Prostate gland (tissue), 2 donors: ENCODE measurements around the gene CTNNBL1. TPM values are rescaled to one million over a fixed set of nuclear protein-coding genes. Genes with fewer than 3 reads are reported as not detected.

Experiments
- DNase-seq: peaks from one replicate; pipeline ENCODE4 v3.0.0-alpha.2; 2019; ENCODE audit warnings: low spot score
- H3K27ac ChIP-seq, 2 donors: fragments of 200-600 bp; sonication (generic); 2 replicates each; pipeline ENCODE4 v1.5.1; 2017 to 2019
- H3K27me3 ChIP-seq: fragments of 200-600 bp; sonication (generic); replicated peaks from 2 replicates; pipeline ENCODE4 v1.5.1; 2019; ENCODE audit not compliant: insufficient read depth
- H3K36me3 ChIP-seq, 2 donors: fragments of 200-600 bp; sonication (generic); 1 replicate in 1 of 2; 2 replicates in 1 of 2; pipeline versions ENCODE4 v1.5.1 to v1.8.1; 2017 to 2019
- H3K4me1 ChIP-seq: fragments of 200-600 bp; sonication (generic); replicated peaks from 2 replicates; pipeline ENCODE4 v1.5.1; 2019
- H3K4me3 ChIP-seq, 2 donors: fragments of 200-600 bp; sonication (generic); 2 replicates each; pipeline ENCODE4 v1.5.1; 2017 to 2019
- H3K9me3 ChIP-seq: fragments of 200-600 bp; sonication (generic); 2 replicates; pipeline ENCODE4 v1.5.1; 2017
- POLR2A ChIP-seq: fragments of 450-650 bp; IDR thresholded peaks from one replicate; pipeline ENCODE4 v1.6.1; 2016; ENCODE audit warnings: antibody characterized with exemption, mild to moderate bottlenecking
- POLR2AphosphoS5 ChIP-seq: sonication (generic); formaldehyde crosslinking; IDR thresholded peaks from one replicate; pipeline ENCODE4 v1.6.1; 2017; ENCODE audit warnings: antibody characterized with exemption
- WGBS: methylation state at CpG from one replicate; pipeline ENCODE4 v1.1.5; 2018; 5-methylcytosine and 5-hydroxymethylcytosine counted together
- intact Hi-C: fragments of 100-400 bp; cut with DNase I; formaldehyde crosslinking; loops from one replicate; pipeline ENCODE4 v1.14.2; 2022
- total RNA-seq, 2 donors: library from RNA; depleted of rRNA; stranded (reverse); fragments of >200 nt; gene quantifications; one replicate each; pipeline ENCODE4 v1.1.0, GENCODE V29; 2016
- TF ChIP-seq, protein P1 (sequence below), 4 experiments: fragments of 200-600 bp in 2 of 4; fragments of 450-650 bp in 2 of 4; sonication (generic) in 2 of 4; IDR thresholded peaks; 1 replicate in 3 of 4; 2 replicates in 1 of 4; pipeline ENCODE4 v1.5.1; 2016 to 2019; ENCODE audit warnings: antibody characterized with exemption in 4 of 4, mild to moderate bottlenecking in 2 of 4, moderate library complexity in 2 of 4

The CTNNBL1 gene
- total RNA-seq, 2 donors from 2014 or later: 29.9 to 61.0 TPM

DNA sequence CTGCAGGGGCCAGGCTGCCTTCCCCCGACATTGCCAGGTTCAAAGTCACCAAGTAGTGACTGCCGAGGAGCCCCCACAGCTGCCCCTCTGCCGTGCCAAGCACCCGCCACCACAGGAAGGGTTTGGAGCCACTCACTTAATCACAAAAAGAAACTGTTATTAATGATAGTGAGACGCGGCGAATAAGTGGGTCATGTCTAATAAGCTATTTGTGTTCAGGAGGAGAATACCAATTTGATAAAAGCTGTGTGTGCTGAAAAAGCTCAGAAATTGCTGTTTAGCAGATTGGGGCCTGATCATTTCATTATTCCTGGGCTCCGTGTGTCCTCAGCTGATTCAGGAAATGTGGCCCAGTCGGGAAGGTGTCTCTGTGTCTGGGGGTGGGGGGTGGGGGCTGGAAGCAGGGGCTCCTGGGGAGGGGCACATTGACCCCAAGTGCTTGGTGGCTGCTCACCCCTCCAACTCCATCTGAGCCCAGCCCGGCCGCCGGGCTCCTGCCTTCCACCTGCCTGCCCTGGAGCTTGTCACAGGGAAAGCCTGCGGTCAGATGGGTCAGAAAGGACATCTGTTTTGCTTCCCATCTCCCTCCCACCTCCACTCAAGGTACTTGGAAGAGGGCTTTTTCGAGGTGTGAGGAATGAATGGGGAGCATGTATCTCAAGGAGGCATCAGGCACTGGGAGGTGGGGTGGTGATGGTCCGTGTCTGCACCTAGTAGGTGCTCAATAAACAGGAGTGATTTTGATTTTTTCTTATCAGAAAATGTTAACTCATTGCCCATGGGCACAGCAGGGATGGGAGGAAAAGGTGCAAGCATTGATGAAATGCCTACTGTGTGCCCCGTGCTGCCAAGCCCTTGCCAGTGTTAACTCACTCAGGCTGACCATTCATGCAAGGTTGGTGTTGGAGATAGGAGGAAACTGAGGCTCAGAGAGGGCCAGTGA lies 212.1 kb downstream of the CTNNBL1 start:
- no peaks in the 10 kb centered on the region for H3K9me3 ChIP-seq
- 85% methylated on average over 16 of the region's 16 CpGs for WGBS
- H3K36me3 ChIP-seq: no peaks in the 10 kb centered on the region
- H3K4me1 ChIP-seq: no peaks in the 10 kb centered on the region
- no peak for DNase-seq
- no peak overlapping the region for H3K27ac ChIP-seq
- H3K4me3 ChIP-seq: no peak overlapping the region
- intact Hi-C loops: no loop called here
- H3K27me3 ChIP-seq: no peaks in the 10 kb centered on the region
- TF ChIP-seq POLR2AphosphoS5: no peak
- TF ChIP-seq POLR2A: no peak

DNA sequence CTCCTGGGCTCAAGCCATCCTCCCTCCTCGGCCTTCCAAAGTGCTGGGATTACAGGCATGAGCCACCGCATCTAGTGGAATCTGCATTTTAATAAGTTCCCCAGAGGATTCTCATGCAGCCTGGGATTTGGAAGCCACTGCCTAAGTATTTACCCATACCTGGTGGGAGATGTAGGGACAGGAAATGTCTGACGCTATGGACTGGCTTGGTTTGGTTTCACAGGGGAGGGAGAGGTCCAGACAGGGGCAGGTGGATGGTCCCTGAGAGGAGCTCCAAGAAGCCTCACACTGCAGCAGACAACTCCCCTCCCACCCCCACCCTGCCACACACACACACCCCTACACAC lies 213.5 kb downstream of the CTNNBL1 start:
- no peaks in the 10 kb centered on the region for H3K4me1 ChIP-seq
- WGBS: 54% methylated on average over 3 of the region's 3 CpGs
- H3K36me3 ChIP-seq: no peaks in the 10 kb centered on the region
- no peak overlapping the region for H3K4me3 ChIP-seq
- no peak for DNase-seq
- no peaks in the 10 kb centered on the region for H3K9me3 ChIP-seq
- no peak overlapping the region for H3K27ac ChIP-seq
- intact Hi-C loops: no loop called here
- no peaks in the 10 kb centered on the region for H3K27me3 ChIP-seq
- TF ChIP-seq, protein P1, sequence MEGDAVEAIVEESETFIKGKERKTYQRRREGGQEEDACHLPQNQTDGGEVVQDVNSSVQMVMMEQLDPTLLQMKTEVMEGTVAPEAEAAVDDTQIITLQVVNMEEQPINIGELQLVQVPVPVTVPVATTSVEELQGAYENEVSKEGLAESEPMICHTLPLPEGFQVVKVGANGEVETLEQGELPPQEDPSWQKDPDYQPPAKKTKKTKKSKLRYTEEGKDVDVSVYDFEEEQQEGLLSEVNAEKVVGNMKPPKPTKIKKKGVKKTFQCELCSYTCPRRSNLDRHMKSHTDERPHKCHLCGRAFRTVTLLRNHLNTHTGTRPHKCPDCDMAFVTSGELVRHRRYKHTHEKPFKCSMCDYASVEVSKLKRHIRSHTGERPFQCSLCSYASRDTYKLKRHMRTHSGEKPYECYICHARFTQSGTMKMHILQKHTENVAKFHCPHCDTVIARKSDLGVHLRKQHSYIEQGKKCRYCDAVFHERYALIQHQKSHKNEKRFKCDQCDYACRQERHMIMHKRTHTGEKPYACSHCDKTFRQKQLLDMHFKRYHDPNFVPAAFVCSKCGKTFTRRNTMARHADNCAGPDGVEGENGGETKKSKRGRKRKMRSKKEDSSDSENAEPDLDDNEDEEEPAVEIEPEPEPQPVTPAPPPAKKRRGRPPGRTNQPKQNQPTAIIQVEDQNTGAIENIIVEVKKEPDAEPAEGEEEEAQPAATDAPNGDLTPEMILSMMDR (IDR thresholded peaks at IDR 0.05): no peak
- TF ChIP-seq POLR2AphosphoS5 (no peak), POLR2A (no peak)

DNA sequence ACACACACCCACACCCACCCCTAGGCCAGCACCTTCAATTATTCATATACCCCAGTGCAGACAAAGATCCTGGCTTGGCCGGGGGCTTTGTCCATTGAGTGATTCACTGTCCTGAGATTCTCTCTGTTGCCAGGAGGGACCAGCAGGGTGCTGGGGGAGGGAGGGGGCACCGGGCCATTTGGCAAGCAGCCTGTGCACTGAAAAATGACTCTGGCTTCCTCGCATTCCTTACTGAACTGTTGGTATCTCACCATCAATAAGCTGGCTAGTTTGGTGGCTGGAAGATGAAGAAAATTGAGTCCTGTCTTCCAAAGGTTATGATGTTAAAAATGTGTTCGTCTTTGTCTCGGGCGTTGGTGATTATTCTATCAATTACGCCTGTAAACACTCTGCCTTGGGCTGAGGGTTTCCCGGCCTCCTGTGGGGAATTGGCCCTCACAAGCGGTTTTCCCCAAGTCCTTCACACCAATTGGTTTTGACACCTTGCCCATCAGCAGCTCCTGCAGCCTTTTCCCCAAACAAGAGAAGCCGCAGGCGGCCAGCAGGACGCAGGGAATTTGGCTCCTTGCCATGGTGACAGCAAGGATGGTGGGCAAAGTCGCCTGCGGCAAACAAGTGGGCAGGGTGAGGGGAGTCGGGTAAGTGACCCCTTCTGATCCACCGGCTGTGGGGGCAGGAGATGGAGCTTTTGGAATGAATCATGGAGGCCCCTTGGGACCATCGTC lies 214.0 kb downstream of the CTNNBL1 start:
- Histone ChIP-seq H3K27me3 (no peaks in the 10 kb centered on the region), H3K36me3 (no peaks in the 10 kb centered on the region), H3K4me3 (no peak overlapping the region), H3K9me3 (no peaks in the 10 kb centered on the region), H3K4me1 (no peaks in the 10 kb centered on the region), H3K27ac (no peak overlapping the region)
- intact Hi-C loops: no loop called here
- no peak for DNase-seq
- WGBS: 32% methylated on average over 17 of the region's 17 CpGs
- TF ChIP-seq, protein P1 (IDR thresholded peaks at IDR 0.05): no peak
- TF ChIP-seq POLR2A: no peak
- TF ChIP-seq POLR2AphosphoS5: no peak

DNA sequence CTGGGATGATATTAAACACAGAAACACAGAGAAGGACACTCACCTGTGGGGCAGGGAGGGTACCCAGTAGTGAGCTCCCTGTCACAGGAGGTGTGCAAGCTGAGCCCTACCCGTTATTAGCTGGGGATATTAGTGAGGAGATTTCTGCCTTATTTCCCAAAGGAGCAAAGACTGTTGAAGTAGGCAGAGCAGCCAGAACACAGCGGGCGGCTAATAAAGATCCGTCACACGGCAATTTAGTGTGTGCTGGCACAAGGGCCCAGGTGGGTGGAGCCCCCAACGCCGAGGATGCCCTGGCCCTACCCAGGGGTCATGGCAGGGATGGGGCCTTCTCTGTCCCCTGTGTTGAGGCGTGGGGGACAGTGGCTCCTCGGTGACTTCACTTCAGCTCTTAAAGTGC lies 217.4 kb downstream of the CTNNBL1 start:
- no peaks in the 10 kb centered on the region for H3K36me3 ChIP-seq
- H3K4me3 ChIP-seq: no peak overlapping the region
- 22% methylated on average over 9 of the region's 9 CpGs for WGBS
- no peak for DNase-seq
- TF ChIP-seq POLR2A (no peak), POLR2AphosphoS5 (no peak)
- TF ChIP-seq, protein P1 (IDR thresholded peaks at IDR 0.05): no peak
- H3K27me3 ChIP-seq: no peaks in the 10 kb centered on the region
- H3K4me1 ChIP-seq: no peaks in the 10 kb centered on the region
- no peaks in the 10 kb centered on the region for H3K9me3 ChIP-seq
- no peak overlapping the region for H3K27ac ChIP-seq
- intact Hi-C loops: no loop called here

DNA sequence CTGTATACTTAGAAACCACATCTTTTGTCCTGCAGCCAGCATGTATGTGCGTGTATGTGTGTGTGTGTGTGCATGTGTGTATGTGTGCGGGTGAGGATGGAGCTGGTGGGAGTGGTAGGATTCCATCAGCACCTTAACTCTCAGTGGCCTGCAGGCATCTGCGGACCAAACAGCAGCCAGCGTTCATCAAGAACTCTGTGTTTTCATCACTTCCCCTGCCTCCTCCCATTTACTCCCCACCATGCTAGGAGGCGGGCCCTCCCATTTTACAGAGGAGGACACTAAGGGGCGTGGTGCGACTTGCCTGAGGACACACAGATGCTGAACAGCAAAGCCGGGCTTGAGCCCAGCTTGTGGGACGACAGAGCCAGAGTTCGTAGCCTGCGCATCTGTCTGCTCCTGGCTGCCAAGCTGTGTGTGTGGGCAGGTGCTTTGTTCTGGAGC lies 218.0 kb downstream of the CTNNBL1 start:
- Histone ChIP-seq H3K27ac (no peak overlapping the region), H3K4me3 (no peak overlapping the region), H3K9me3 (no peaks in the 10 kb centered on the region), H3K36me3 (no peaks in the 10 kb centered on the region), H3K27me3 (no peaks in the 10 kb centered on the region), H3K4me1 (no peaks in the 10 kb centered on the region)
- TF ChIP-seq POLR2AphosphoS5: peak; percentile 10
- TF ChIP-seq, protein P1 (IDR thresholded peaks at IDR 0.05): no peak
- intact Hi-C loops: no loop called here
- WGBS: 5% methylated on average over 11 of the region's 11 CpGs
- no peak for DNase-seq
